ENCODE measurements around the gene ATP5PF. TPM values are rescaled to one million over a fixed set of nuclear protein-coding genes. Genes with fewer than 3 reads are reported as not detected.
A peak's percentile ranks its signal among the peaks of the same experiment; 100 is the strongest.
"Not testable (repeated sequence)": the region's sequence is repeated elsewhere in the genome, so short reads cannot be mapped to it uniquely, and the experiment has no call there.

The ATP5PF gene
- 100 to 1,000 TPM in 1 of 2 donors, 10 to 100 TPM in 1; 91.8 to 139 TPM for total RNA-seq

GRCh38 chr21:25734904-25735645, at the start of gene ATP5PF, which contains the start of gene GABPA:
TSS of gene ATP5PF (minus strand) at chr21:25734904. CDS start at chr21:25729794, 5,110 bp downstream.
TSS of gene GABPA (plus strand) at chr21:25734972. CDS start at chr21:25741599, 6,627 bp downstream.
- H3K27me3 ChIP-seq (replicated peaks; ENCODE audit: insufficient read depth) = no peaks in the 10 kb centered on the region
- peak; percentile 97 for DNase-seq (ENCODE audit: low spot score)
- H3K27ac ChIP-seq = peak within 1 kb of the TSS; percentile 99
- TF ChIP-seq CTCF (IDR thresholded peaks at IDR 0.05) = peak in 1 of 4 experiments; percentile 1
- peak; percentile 97 for TF ChIP-seq POLR2AphosphoS5 (IDR thresholded peaks at IDR 0.05)
- no peak for TF ChIP-seq POLR2A (IDR thresholded peaks at IDR 0.05)
- no peaks in the 10 kb centered on the region for H3K36me3 ChIP-seq
- intact Hi-C loops (cut with DNase I) = loop anchor here (10.0 kb wide), 1 partner anchor 440 kb away; the partner anchor contains the start of gene APP
- H3K4me3 ChIP-seq = peak within 1 kb of the TSS; percentile 96 to 99
- WGBS = under 1% methylated on average over 53 of the region's 64 CpGs
- H3K4me1 ChIP-seq (replicated peaks) = no peaks in the 10 kb centered on the region
- no peaks in the 10 kb centered on the region for H3K9me3 ChIP-seq

- WGBS = 98% methylated on average over 47 of the region's 52 CpGs
- H3K27ac ChIP-seq, H3K4me3 ChIP-seq: not testable (repeated sequence)
Observed at GRCh38 chr21:25778126-25778875, 43.6 kb upstream of the ATP5PF start.

GRCh38 chr21:25776440-25776839, 41.7 kb upstream of the ATP5PF start:
- no peak for DNase-seq (ENCODE audit: low spot score)
- Histone ChIP-seq H3K36me3 (no peaks in the 10 kb centered on the region), H3K9me3 (no peaks in the 10 kb centered on the region), H3K27ac (no peak overlapping the region), H3K4me3 (no peak overlapping the region), H3K27me3 (replicated peaks; ENCODE audit: insufficient read depth) (no peaks in the 10 kb centered on the region), H3K4me1 (replicated peaks) (no peaks in the 10 kb centered on the region)
- TF ChIP-seq POLR2A (IDR thresholded peaks at IDR 0.05) (no peak), CTCF (IDR thresholded peaks at IDR 0.05) (no peak), POLR2AphosphoS5 (IDR thresholded peaks at IDR 0.05) (no peak)
- intact Hi-C loops (cut with DNase I) = no loop called here
- WGBS = 65% methylated on average over 4 of the region's 4 CpGs

More at GRCh38 chr21:25778126-25778875, 43.6 kb upstream of the ATP5PF start:
- H3K4me1 ChIP-seq (replicated peaks); intact Hi-C loops (cut with DNase I); H3K36me3 ChIP-seq; H3K27me3 ChIP-seq (replicated peaks; ENCODE audit: insufficient read depth); H3K9me3 ChIP-seq; DNase-seq (ENCODE audit: low spot score): not testable (repeated sequence)

- 9% methylated on average over 2 of the region's 2 CpGs for WGBS
- TF ChIP-seq CTCF (IDR thresholded peaks at IDR 0.05) (no peak), POLR2A (IDR thresholded peaks at IDR 0.05) (no peak), POLR2AphosphoS5 (IDR thresholded peaks at IDR 0.05) (no peak)
- H3K4me3 ChIP-seq = no peak overlapping the region
- no peaks in the 10 kb centered on the region for H3K36me3 ChIP-seq
- H3K27me3 ChIP-seq (replicated peaks; ENCODE audit: insufficient read depth) = no peaks in the 10 kb centered on the region
- no peaks in the 10 kb centered on the region for H3K9me3 ChIP-seq
- intact Hi-C loops (cut with DNase I) = no loop called here
- DNase-seq (ENCODE audit: low spot score) = no peak
- H3K27ac ChIP-seq = no peak overlapping the region
- no peaks in the 10 kb centered on the region for H3K4me1 ChIP-seq (replicated peaks)
Observed at GRCh38 chr21:25772686-25773085, 38.0 kb upstream of the ATP5PF start.

- DNase-seq (ENCODE audit: low spot score) = no peak
- Histone ChIP-seq H3K4me1 (replicated peaks) (no peaks in the 10 kb centered on the region), H3K27ac (no peak overlapping the region), H3K27me3 (replicated peaks; ENCODE audit: insufficient read depth) (no peaks in the 10 kb centered on the region), H3K36me3 (no peaks in the 10 kb centered on the region), H3K4me3 (no peak overlapping the region), H3K9me3 (no peaks in the 10 kb centered on the region)
- WGBS = 78% methylated on average over 3 of the region's 3 CpGs
- no peak for TF ChIP-seq POLR2AphosphoS5 (IDR thresholded peaks at IDR 0.05)
- no peak for TF ChIP-seq CTCF (IDR thresholded peaks at IDR 0.05)
- TF ChIP-seq POLR2A (IDR thresholded peaks at IDR 0.05) = no peak
- intact Hi-C loops (cut with DNase I) = no loop called here
Observed at GRCh38 chr21:25767921-25768320, 33.2 kb upstream of the ATP5PF start.
